DMS153 treated with DMSO at 0.1 percent for 48 hours (cell line): ENCODE results near the gene GALNT9.
"Not testable (repeated sequence)": the region's sequence is repeated elsewhere in the genome, so short reads cannot be mapped to it uniquely, and the experiment has no call there.

ENCODE experiments used
- DNase-seq: peaks from one replicate; lab custom pipeline; 2025; ENCODE audit not compliant: unreplicated experiment; lab: John Stamatoyannopoulos, UW

The GALNT9 gene

DNA sequence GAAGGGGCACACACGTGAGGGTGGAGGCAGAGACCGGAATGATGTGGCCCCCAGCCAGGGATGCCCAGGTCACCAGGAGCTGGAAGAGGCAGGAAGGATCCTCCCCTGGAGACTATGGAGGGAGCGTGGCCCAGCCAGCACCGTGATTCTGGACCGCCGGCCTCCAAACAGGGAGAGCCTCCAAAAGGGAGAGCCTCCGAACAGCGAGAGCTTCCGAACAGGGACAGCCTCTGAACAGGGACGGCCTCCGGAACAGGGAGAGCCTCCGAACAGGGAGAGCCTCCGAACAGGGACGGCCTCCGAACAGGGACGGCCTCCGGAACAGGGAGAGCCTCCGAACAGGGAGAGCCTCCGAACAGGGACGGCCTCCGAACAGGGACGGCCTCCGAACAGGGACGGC, 33.8 kb downstream of the GALNT9 start:
- not testable (repeated sequence) for DNase-seq

DNA sequence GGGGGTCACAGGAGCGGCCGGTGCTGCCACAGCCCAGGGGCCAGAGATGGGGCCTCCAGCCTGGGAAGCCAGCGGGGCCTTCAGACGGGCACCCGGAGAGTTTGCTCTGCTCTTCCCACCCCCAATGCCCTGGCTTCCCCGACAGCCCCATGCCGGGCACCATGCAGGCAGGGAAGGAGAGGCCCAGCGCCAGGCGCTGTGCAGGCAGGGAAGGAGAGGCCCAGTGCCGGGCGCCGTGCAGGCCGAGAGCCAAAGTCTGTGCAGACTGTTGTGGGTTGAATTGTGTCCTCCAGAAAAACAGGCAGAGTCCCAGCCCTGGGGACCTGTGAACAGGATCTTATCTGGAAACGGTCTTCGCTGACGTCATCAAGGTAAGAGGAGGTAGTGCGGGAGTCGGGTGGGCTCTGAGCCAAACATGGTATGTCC, 34.3 kb downstream of the GALNT9 start:
- no peak for DNase-seq

DNA sequence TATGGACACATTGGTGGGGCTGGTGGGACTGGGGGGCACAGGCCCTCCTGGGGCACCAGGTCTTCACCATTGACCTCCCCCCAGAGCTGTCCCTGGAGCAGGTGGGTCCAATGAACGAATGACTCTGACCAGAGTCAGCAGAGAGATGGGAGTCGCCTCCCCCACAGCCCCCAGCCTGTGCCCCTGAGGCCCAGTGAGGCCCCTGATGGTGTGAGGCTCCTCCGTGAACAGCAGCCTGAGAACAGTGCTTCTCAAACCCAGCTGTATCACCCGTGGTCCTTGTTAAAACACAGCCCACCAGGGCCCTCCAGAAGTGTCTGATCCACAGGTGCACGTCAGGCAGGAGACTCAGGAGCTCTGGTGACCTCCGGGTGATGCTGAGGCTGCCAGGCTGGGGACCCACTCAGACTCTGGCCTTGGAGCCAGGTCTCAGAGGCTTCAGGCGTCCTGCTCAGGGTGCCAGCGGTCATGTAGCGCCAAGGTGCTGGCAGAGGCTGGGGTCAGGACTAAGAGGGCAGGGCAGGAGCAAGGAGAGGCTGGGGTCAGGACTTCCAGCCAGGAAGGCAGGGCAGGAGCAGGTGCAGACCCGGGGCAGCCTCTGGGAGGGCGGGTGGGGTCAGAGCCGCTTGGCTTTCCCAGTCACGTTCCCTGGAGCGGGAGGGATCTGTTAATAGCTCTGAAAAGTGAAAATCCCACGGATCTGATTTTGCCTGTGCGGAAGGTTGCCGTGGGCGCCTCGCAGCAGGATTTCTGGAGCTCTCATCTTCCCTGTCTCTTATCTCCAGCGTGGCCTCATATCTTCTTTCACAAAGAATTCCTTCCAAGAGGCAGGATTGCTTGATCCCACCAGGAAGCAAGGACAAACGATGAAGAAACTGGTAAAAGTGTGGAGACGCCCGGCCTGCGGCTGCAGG, 35.0 kb downstream of the GALNT9 start:
- DNase-seq = no peak

DNA sequence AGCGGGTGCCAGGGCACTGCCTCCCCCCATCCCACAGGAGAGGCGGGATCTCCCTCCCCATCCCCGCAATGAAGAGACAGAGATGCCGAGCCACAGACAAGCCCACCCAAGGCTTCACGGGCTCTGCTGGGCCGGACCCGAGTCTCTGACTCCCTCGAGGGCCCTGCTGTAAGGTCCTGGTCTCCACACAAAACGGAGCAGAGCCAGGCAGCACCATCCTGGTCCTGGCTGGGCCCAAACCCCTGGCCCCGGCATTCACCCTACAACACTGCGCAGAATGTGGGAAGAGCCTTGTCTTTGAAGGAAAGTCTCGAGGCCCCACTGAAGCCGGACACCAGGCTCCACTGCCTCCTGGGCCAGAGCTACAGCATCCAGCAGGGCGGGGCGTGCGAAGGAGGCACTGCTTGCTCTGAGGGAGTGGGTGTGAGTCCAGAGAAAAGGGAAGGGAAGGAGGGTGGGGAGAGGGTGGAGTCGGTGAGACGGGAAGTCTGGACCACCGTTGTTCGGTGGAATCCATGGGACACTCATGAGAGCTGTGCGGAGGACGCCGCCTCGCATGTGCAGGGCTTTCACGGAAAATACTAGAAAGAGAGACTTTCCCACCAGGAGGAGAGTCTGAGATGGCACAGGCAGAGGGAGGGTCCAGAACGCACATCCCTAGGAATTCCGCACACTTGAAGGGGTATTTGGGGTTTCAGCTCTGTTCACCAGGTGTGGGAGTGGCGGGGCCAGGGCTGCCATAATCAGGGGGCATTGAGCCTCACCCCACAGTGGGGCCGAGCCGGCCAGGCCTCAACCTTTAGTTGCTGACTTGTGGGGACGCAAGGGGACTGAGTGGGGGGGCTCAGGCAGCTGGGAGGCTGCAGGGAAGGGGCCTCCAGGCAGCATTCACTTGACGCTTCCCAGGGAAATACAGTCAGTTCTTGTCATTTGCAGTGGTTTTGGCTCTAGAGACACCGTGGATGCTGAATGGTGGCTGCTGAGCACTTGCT, 36.8 kb downstream of the GALNT9 start:
- no peak for DNase-seq

DNA sequence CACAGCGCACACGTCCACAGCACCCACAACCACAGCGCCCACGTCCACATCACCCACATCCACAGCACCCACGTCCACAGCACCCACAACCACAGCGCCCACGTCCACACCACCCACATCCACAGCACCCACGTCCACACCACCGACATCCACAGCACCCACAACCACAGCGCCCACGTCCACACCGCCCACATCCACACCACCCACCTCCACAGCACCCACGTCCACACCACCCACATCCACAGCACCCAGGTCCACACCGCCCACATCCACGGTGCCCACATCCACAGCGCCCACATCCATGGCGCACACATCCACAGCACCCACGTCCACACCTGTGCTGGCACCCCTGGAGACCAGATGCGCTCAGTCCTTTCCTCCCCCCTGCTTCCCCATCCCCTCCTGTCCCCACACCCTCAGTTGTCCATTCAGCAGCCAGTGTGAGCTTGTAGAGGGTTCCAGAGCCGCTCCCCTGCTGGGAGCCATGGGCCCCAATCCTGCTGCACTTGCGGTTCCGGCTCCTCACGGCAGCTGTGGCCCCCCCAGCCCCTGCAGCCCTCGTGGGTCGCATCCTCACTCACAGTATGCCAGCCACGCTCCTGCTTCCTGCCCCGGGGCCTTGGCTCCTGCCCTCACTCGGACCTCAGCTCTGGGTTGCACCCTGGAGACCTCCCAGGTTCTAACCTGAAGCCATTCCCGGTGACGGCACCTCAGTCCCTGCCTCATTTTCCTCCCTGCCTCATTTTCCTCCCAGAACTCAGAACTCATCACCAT, 37.8 kb downstream of the GALNT9 start:
- DNase-seq = no peak

DNA sequence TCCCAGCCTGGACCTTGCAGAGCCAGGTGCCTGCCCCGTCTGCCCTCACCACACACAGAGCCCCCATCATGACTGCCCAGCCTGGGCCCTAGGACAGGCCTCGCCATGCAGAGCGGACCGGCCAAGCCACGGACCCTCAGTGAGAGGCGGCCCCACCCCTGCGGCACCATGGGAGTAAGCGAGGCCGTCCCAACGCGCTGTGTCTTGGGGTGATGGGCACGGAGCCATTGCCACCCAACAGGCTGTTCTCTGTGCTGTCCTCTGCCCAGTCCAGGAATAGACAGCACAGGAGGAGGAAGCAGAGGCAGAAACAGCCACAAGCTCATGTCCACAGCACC, 39.2 kb downstream of the GALNT9 start:
- DNase-seq = no peak

DNA sequence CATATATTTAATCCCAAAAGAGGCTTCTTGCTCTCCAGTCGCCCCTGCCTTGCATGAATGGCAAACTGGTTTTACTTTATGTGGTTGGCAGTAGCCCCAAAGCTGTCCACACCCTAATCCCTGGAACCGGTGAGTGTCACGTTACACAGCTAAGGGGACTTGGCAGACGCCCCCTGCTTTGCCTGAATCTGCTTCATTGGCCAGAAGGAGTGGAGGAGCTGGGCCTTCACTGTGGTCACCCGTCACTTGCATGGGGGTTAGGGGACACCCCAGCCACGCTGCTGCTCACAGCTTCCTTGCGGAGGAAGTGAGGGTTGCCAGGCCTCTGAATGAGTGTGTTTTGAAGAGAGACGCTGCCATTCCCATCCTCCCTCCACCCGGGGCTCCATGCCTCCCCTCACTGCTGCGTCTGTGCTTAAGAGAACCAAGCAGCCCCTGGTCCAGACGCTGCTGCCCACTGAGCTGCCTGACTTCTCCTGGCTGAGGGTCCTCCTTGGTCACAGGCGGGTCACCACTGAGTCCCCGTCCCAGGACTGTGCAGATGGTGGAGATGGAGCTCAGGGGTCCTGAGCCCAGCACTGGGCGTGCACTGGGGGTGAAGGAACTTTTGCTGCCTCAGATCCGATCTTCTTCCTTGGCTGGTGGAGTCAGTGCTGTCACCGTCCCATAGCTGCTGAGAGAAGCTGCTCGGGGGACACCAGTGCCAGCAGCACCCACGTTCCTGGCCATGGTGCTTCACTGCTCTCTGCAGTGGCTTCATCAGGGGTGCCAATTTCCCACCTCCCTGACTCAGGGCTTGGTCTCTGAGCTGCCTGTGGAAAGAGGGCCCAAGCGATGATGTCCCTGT, 39.8 kb downstream of the GALNT9 start:
- DNase-seq = no peak

DNA sequence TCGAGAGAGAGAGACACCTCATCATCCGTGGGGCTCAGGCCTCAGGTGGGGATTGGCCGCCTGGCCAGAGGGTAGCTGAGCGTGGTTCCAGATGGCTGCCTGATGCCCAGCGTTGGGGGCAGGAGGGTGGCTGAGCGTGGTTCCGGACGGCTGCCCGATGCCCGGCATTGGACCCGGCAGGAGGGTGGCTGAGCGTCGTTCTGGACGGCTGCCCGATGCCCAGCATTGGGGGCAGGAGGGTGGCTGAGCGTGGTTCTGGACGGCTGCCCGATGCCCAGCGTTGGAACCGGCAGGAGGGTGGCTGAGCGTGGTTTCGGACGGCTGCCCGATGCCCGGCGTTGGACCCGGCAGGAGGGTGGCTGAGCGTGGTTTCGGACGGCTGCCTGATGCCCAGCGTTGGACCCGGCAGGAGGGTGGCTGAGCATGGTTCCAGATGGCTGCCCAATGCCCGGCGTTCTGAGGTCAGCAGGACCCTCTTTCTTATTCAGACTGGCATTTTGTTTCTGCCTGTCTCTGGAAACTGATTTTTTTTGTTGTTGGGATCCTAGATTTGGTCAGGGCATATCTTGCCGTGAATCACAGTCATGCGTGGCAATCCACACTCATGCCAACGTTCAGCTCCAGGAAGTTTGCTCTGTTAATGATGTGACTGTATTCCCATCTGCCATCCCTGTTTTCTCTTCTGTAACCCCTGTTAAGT, 40.7 kb downstream of the GALNT9 start:
- DNase-seq = no peak

DNA sequence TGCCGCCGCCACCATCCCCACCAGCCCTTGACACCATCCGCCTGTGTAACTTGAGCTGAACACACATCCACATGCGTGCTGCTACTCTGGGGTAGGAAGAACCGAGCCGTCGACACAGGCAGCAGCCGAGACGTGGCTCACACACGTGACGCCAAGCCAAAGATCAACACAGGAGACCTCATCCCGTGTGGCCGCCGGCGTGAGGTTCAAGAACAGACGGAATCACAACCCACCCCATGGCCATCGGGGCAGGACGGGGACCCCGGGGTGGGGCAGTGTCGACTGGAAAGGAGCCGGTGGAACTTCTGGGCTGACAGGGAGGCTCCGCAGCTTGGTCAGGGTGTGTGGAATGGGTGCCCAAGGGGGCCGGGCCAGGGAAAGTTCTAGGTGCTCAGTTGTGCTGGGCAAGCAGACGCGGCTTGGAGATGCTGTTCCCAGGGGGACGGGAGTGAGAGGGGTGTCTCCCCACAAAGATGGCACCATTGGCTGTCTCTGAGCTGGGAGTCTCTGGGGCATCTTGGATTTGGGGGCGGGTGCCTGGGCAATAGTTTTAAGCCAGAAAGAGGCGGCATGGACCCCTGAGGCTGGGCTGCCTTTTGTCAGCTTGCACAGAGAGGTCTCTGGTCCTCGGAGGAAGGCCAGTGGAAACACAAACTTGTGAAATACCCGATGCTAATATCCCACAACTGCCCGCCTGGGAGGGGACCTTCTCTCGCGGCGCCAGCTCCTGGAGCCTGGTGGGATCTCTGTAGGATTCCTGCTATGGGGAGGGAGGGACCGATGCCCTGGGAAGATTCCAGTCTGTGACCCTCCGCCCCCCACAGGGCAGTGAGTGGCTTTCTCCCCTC, 41.8 kb downstream of the GALNT9 start:
- no peak for DNase-seq

DNA sequence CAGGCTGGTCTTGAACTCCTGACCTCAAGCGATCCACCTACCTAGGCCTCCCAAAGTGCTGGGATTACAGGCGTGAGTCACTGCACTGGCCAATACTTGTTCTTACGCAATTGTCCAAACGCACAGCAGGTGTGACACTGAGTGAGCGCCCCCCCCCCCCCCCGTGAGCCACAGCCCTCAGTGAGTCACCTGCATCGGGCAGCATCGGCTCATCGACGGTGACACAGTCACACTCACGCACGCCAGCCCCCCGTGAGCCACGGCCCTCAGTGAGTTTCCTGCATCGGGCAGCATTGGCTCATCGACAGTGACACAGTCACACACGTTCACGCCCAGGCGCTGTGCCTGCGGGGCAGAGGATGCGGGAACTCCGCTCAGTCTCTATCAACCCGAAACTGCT, 42.5 kb downstream of the GALNT9 start:
- no peak for DNase-seq

DNA sequence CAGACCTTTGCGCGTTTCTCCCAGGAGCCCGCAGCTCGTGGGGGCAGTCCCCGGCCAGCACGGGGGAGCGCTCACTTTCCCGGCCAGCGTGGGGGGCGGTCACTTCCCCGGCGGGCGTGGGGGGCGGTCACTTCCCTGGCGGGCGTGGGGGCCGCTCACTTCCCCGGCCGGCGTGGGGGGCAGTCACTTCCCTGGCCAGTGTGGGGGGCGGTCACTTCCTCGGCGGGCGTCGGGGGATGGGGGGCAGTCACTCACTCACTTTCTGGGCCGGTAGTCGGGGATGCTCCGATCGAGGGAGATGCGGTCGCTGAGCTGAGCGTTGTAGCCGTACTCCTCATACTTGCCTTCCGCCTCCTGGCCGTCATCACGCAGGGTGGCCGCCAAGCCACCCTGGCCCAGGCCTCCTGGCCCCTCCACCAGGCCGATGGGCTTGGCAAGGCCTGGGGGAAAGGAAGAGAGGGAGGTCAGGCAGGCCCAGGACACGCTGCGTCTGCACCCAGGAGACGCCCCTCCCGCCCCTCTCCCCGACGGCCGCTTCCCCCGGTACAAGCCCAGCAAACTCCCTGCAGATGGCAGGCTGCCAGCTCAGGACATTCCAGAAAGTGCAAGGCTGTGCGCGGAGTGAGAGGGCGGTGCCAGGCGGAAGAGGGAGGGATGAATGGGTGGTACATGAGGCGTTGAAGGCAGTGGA, 43.3 kb downstream of the GALNT9 start:
- no peak for DNase-seq

DNA sequence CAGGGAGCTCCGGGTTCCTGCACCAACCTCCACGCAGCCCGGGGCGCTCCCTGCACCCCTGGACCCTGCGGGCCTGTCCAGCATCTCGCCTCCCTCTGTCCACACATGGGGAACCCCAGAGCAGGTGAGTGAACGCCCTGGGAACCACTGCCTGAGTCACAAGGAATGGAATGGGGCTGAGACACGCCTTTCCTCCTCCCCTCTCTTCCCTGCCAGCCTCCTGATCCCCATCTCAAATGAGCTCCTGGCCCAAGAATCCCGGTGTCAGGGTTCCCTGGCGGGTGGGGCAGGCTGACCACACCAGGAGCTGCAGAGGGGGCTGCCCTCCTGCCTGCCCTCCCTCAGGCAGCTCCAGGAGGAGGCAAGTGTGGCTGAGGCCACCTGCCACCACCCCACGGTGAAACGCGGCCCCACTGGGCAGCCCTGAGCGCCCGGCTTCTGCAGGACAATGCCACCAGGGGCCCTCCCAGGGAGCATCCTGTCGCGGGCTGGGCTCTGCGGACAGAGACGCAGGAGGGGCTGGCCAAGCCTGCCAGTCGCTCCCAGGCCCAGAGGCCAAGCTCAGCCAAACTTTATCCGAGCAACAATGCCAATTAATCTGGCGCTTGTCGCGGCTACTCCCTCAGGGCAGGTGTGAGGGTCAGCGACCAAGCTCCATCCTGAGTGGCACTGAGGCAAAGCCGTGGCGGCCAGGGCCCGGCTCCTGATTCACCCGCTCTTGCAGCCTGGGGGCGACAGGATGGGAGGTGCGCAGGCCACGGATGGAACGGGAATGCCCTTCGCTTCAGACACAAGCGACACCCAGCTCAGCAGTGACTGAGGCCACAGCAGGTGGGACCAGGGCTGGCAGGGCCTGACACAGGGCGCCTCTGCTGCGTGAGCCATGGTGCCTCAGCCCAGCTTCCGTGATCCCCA, 44.3 kb downstream of the GALNT9 start:
- DNase-seq = no peak

DNA sequence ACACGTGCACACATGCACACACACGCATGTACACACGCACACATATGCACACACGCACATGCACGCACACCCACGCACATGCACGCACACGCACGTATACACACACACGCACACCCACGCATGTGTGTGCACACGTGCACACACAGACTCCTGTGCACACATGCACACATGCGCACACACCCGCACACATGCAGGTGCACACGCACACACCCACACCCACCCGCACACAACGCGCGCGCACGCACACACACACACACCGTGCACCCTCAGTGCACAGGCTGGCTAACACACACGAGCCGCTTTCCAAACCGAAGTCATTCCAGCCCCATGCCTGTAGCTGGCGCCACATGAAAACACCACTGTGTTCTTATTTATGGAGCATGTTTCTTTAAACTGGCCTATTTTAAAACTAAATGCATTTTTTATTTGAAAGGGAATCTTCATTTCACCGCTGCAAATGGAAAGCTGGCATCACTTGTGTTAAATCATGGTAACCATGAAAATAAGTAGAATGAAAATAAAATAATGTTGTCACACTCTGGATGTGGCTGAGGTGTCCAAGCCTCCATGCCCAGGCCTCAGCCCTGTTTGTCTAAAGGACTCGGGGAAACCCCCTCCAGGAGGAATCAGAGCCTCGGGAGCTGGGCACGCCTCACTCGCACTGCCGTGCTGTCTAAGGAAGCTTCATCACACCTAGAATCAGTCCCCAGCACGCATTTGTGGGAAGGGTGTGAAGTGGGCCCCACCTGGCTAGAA, 45.1 kb downstream of the GALNT9 start:
- DNase-seq = no peak

DNA sequence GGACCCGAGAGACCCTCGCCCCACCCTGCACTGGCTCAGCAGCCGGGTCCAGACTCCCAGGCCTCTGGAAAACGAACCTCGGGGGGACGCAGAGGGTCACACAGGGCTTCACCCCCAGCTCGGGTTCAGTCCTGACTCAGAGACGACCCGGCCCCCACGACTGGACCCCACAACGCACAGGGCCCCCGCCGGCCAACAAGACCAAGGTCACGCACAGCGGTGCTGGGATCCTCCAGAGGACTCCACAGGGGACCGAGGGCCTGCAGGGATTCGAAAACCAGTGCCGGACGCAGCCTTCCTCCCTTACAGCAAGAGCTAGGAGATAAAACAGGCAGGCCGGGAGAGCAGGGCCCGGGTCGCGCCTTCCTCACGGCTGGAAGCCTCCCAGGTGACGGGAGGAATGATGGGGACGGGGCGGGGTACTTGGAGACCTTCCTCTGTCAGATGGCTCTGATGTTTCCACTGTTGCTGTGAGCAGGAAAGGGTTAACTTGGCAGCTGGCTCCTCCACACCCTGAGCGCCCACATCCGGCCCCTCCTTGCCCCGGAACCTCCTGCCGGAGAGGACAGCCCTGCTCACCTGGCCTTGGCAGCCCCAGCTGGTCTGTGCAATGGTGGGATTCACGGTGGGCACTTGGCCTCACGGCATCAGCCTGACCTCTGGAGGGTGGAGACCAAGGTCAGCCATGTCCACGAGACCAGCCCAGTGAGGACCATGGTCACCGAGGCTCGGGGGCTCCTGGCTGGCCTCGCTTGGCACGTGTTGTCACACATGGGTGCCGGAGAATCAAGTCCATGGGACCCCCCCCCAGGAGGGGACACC, 46.2 kb downstream of the GALNT9 start:
- peak; percentile 29 for DNase-seq
